Skeletal muscle satellite cell (primary cell): ENCODE measurements around the gene GZMB.

Experiments used
- H3K27me3 ChIP-seq: 2 replicates; pipeline ENCODE4 v1.7.0; 2013; ENCODE audit warnings: low read length; ENCODE audit not compliant: control insufficient read depth, insufficient read depth
- H3K36me3 ChIP-seq: 2 replicates; pipeline ENCODE4 v1.7.0; 2013; ENCODE audit warnings: mild to moderate bottlenecking, control low read depth, low read length; ENCODE audit not compliant: insufficient read depth
- H3K4me1 ChIP-seq: 2 replicates; pipeline ENCODE4 v1.7.0; 2013; ENCODE audit warnings: low read length; ENCODE audit not compliant: control insufficient read depth, insufficient read depth
- H3K4me2 ChIP-seq: 2 replicates; pipeline ENCODE4 v1.7.0; 2013; ENCODE audit warnings: mild to moderate bottlenecking, low read length
- H3K4me3 ChIP-seq: 2 replicates; pipeline ENCODE4 v1.7.0; 2013; ENCODE audit warnings: low read length
- H3K9ac ChIP-seq: 2 replicates; pipeline ENCODE4 v1.7.0; 2013; ENCODE audit warnings: mild to moderate bottlenecking, low read depth, low read length, moderate library complexity
- H3K9me3 ChIP-seq: replicated peaks from 2 replicates; pipeline ENCODE4 v1.7.0; 2013; ENCODE audit warnings: mild to moderate bottlenecking, control low read depth, low read length

Gene GZMB

GRCh38 chr14:24630087-24630871 is 3.7 kb downstream of the GZMB start:
- no peaks in the 10 kb centered on the region for H3K36me3 ChIP-seq
- H3K9me3 ChIP-seq = no peaks in the 10 kb centered on the region
- no peak overlapping the region for H3K4me2 ChIP-seq
- H3K27me3 ChIP-seq = no peaks in the 10 kb centered on the region
- no peak overlapping the region for H3K4me3 ChIP-seq
- no peaks in the 10 kb centered on the region for H3K4me1 ChIP-seq
- no peak overlapping the region for H3K9ac ChIP-seq

GRCh38 chr14:24629521-24629920 is 4.5 kb downstream of the GZMB start:
- Histone ChIP-seq H3K4me3 (no peak overlapping the region), H3K4me2 (no peak overlapping the region), H3K27me3 (no peaks in the 10 kb centered on the region), H3K9me3 (no peaks in the 10 kb centered on the region), H3K36me3 (no peaks in the 10 kb centered on the region), H3K9ac (no peak overlapping the region), H3K4me1 (no peaks in the 10 kb centered on the region)

- no peaks in the 10 kb centered on the region for H3K9me3 ChIP-seq
- H3K4me2 ChIP-seq = no peak overlapping the region
- no peaks in the 10 kb centered on the region for H3K27me3 ChIP-seq
- no peaks in the 10 kb centered on the region for H3K36me3 ChIP-seq
- no peak overlapping the region for H3K9ac ChIP-seq
- no peak overlapping the region for H3K4me3 ChIP-seq
- no peaks in the 10 kb centered on the region for H3K4me1 ChIP-seq
Observed at GRCh38 chr14:24613747-24614146, 20.2 kb downstream of the GZMB start.

GRCh38 chr14:24613241-24613640 is 20.7 kb downstream of the GZMB start:
- Histone ChIP-seq H3K9me3 (peaks cover 3% of the 10 kb centered on the region), H3K27me3 (no peaks in the 10 kb centered on the region), H3K4me2 (no peak overlapping the region), H3K4me3 (no peak overlapping the region), H3K9ac (no peak overlapping the region), H3K36me3 (no peaks in the 10 kb centered on the region), H3K4me1 (no peaks in the 10 kb centered on the region)

GRCh38 chr14:24612196-24612595 is 21.8 kb downstream of the GZMB start:
- Histone ChIP-seq H3K4me2 (no peak overlapping the region), H3K4me3 (no peak overlapping the region), H3K36me3 (no peaks in the 10 kb centered on the region), H3K4me1 (no peaks in the 10 kb centered on the region), H3K9ac (no peak overlapping the region), H3K27me3 (no peaks in the 10 kb centered on the region), H3K9me3 (peaks cover 4% of the 10 kb centered on the region)

GRCh38 chr14:24609655-24610344 is 24.2 kb downstream of the GZMB start, which contains the start of gene GZMH:
GZMH (minus strand) TSS chr14:24609685; CDS start chr14:24609613, 72 bp downstream.
- no peaks in the 10 kb centered on the region for H3K4me1 ChIP-seq
- peaks cover 4% of the 10 kb centered on the region for H3K9me3 ChIP-seq
- H3K4me3 ChIP-seq = no peak within 1 kb of the TSS
- no peaks in the 10 kb centered on the region for H3K36me3 ChIP-seq
- no peak within 1 kb of the TSS for H3K9ac ChIP-seq
- H3K27me3 ChIP-seq = no peaks in the 10 kb centered on the region
- H3K4me2 ChIP-seq = no peak within 1 kb of the TSS

GRCh38 chr14:24607635-24608514 is 26.1 kb downstream of the GZMB start:
- H3K27me3 ChIP-seq = no peaks in the 10 kb centered on the region
- no peaks in the 10 kb centered on the region for H3K4me1 ChIP-seq
- H3K9ac ChIP-seq = no peak overlapping the region
- H3K9me3 ChIP-seq = peaks cover 4% of the 10 kb centered on the region
- no peak overlapping the region for H3K4me3 ChIP-seq
- H3K4me2 ChIP-seq = no peak overlapping the region
- no peaks in the 10 kb centered on the region for H3K36me3 ChIP-seq

- H3K9ac ChIP-seq = no peak overlapping the region
- no peaks in the 10 kb centered on the region for H3K4me1 ChIP-seq
- no peak overlapping the region for H3K4me3 ChIP-seq
- no peaks in the 10 kb centered on the region for H3K36me3 ChIP-seq
- H3K4me2 ChIP-seq = no peak overlapping the region
- peaks cover 4% of the 10 kb centered on the region for H3K9me3 ChIP-seq
- H3K27me3 ChIP-seq = no peaks in the 10 kb centered on the region
Observed at GRCh38 chr14:24607081-24607480, 26.9 kb downstream of the GZMB start.

GRCh38 chr14:24606297-24606696 is 27.7 kb downstream of the GZMB start:
- no peak overlapping the region for H3K9ac ChIP-seq
- no peaks in the 10 kb centered on the region for H3K27me3 ChIP-seq
- H3K4me3 ChIP-seq = no peak overlapping the region
- no peak overlapping the region for H3K4me2 ChIP-seq
- peaks cover 4% of the 10 kb centered on the region for H3K9me3 ChIP-seq
- H3K4me1 ChIP-seq = no peaks in the 10 kb centered on the region
- no peaks in the 10 kb centered on the region for H3K36me3 ChIP-seq

- H3K4me3 ChIP-seq = no peak overlapping the region
- H3K9me3 ChIP-seq = peaks cover 4% of the 10 kb centered on the region
- no peak overlapping the region for H3K9ac ChIP-seq
- H3K4me2 ChIP-seq = no peak overlapping the region
- H3K27me3 ChIP-seq = no peaks in the 10 kb centered on the region
- H3K36me3 ChIP-seq = no peaks in the 10 kb centered on the region
- H3K4me1 ChIP-seq = no peaks in the 10 kb centered on the region
Observed at GRCh38 chr14:24605435-24606190, 28.4 kb downstream of the GZMB start.

GRCh38 chr14:24597403-24597802 is 36.6 kb downstream of the GZMB start:
- H3K4me3 ChIP-seq = no peak overlapping the region
- no peaks in the 10 kb centered on the region for H3K27me3 ChIP-seq
- H3K9me3 ChIP-seq = no peaks in the 10 kb centered on the region
- no peaks in the 10 kb centered on the region for H3K36me3 ChIP-seq
- H3K9ac ChIP-seq = no peak overlapping the region
- no peak overlapping the region for H3K4me2 ChIP-seq
- no peaks in the 10 kb centered on the region for H3K4me1 ChIP-seq
